Left lung (tissue), 10 donors: ENCODE results near the gene SPEN. TPM values are rescaled to one million over a fixed set of nuclear protein-coding genes. Genes with fewer than 3 reads are reported as not detected.

ENCODE experiments used
- ATAC-seq: fragments of 200-7000 bp; cut with Tn5 transposase; one replicate; pipeline ENCODE4 v1.9.1; 2020; ENCODE audit warnings: moderate library complexity
- DNase-seq, 4 donors: peaks; one replicate each; pipeline ENCODE4 v3.0.0-alpha.2; 2013 to 2020
- H3K27ac ChIP-seq, 2 donors: fragments of 200-600 bp; sonication (generic) in 1 of 2; one replicate each; pipeline versions ENCODE4 v1.5.0 to v1.8.0; 2020 to 2021
- H3K27me3 ChIP-seq, 2 donors: fragments of 200-600 bp; sonication (generic) in 1 of 2; one replicate each; pipeline versions ENCODE4 v1.5.0 to v1.8.0; 2020 to 2021
- H3K36me3 ChIP-seq, 2 donors: fragments of 200-600 bp; sonication (generic) in 1 of 2; one replicate each; pipeline versions ENCODE4 v1.5.0 to v1.8.0; 2020 to 2021
- H3K4me1 ChIP-seq, 2 donors: fragments of 200-600 bp; one replicate each; pipeline ENCODE4 v1.8.0; 2021
- H3K4me3 ChIP-seq, 2 donors: fragments of 200-600 bp; sonication (generic) in 1 of 2; one replicate each; pipeline versions ENCODE4 v1.5.0 to v1.8.0; 2020 to 2021; ENCODE audit warnings: mild to moderate bottlenecking in 1 of 2
- H3K9me3 ChIP-seq, 2 donors: fragments of 200-600 bp; sonication (generic) in 1 of 2; one replicate each; pipeline versions ENCODE4 v1.5.0 to v1.8.0; 2020 to 2021
- intact Hi-C, 2 donors: fragments of 100-400 bp; cut with DNase I; formaldehyde crosslinking; loops; one replicate each; pipeline versions ENCODE4 v1.11.2 to v1.14.2; 2022
- polyA plus RNA-seq, 6 donors: library from polyadenylated mRNA; unstranded; fragments of 120-200 nt; gene quantifications; one replicate each; pipeline ENCODE4 v1.2.1, GENCODE V29; 2013; ENCODE audit not compliant: insufficient read length in 6 of 6
- total RNA-seq, 2 donors: library from RNA; stranded (reverse); fragmentation: NEBNext Ultra II Directional; extraction: Animal tissue kit (Norgen Biotek cat#: 25700); gene quantifications; one replicate each; pipeline ENCODE4 v1.2.1, GENCODE V29; 2021
- TF ChIP-seq, protein P1 (sequence below), 2 donors: fragments of 200-600 bp; sonication (generic) in 1 of 2; IDR thresholded peaks; one replicate each; pipeline versions ENCODE4 v1.5.0 to v1.8.0; 2021; ENCODE audit warnings: antibody characterized with exemption in 2 of 2
- donor health status: DM: no; HTN: yes; CAD: no.
- donor health status: DM: no; HTN: no; CAD: no.

SPEN gene
- total and polyA plus RNA-seq, 8 donors: 37.2 to 71.4 (median 63.3) TPM

GRCh38 chr1:15858069-15858670, 10.7 kb downstream of the SPEN start:
- Histone ChIP-seq H3K27ac (no peak overlapping the region), H3K36me3 (no peaks in the 10 kb centered on the region), H3K4me3 (no peak overlapping the region), H3K9me3 (no peaks in the 10 kb centered on the region), H3K4me1 (peaks cover 3 to 39% of the 10 kb centered on the region in 2 donors), H3K27me3 (no peaks in the 10 kb centered on the region)
- DNase-seq (no peak), ATAC-seq (no peak)
- TF ChIP-seq, protein P1, sequence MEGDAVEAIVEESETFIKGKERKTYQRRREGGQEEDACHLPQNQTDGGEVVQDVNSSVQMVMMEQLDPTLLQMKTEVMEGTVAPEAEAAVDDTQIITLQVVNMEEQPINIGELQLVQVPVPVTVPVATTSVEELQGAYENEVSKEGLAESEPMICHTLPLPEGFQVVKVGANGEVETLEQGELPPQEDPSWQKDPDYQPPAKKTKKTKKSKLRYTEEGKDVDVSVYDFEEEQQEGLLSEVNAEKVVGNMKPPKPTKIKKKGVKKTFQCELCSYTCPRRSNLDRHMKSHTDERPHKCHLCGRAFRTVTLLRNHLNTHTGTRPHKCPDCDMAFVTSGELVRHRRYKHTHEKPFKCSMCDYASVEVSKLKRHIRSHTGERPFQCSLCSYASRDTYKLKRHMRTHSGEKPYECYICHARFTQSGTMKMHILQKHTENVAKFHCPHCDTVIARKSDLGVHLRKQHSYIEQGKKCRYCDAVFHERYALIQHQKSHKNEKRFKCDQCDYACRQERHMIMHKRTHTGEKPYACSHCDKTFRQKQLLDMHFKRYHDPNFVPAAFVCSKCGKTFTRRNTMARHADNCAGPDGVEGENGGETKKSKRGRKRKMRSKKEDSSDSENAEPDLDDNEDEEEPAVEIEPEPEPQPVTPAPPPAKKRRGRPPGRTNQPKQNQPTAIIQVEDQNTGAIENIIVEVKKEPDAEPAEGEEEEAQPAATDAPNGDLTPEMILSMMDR (IDR thresholded peaks at IDR 0.05): no peak
- intact Hi-C loops: no loop called here

DNA sequence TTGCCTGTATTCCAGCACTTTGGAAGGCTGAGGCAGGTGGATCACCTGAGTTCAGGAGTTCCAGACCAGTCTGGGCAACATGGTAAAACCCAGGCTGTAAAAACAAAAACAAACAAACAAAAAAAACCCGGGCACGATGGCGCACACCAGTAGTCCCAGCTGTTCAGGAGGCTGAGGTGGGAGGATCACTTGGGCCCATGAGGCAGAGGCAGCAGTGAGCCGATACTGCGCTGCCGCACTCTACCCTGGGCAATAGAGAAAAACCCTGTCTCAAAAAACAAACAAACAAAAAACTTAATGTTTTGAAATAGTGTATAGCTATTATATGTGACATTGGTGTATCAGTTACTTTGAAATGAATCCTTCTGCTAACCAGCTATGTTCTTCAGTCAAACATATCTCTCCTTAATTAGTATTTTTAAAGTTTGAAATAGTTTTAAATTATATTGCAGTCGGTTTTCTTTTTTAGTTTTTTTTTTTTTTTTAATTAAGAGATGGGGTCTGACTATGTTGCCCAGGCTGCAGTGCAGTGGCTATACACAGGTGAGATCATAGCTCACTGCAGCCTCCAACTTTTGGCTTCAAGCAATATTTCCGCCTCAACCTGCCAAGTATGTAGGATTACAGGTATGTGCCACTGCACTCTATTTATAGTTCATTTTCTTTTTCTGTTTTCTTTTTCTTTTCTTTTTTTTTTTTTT, 11.3 kb downstream of the SPEN start:
- Histone ChIP-seq H3K9me3 (no peaks in the 10 kb centered on the region), H3K27ac (no peak overlapping the region), H3K27me3 (no peaks in the 10 kb centered on the region), H3K4me3 (no peak overlapping the region), H3K36me3 (no peaks in the 10 kb centered on the region), H3K4me1 (peaks cover 3 to 32% of the 10 kb centered on the region in 2 donors)
- TF ChIP-seq, protein P1 (IDR thresholded peaks at IDR 0.05): no peak
- ATAC-seq (no peak), DNase-seq (no peak)
- intact Hi-C loops: no loop called here

GRCh38 chr1:15863156-15863901, 15.8 kb downstream of the SPEN start:
- TF ChIP-seq, protein P1 (IDR thresholded peaks at IDR 0.05): no peak

DNA sequence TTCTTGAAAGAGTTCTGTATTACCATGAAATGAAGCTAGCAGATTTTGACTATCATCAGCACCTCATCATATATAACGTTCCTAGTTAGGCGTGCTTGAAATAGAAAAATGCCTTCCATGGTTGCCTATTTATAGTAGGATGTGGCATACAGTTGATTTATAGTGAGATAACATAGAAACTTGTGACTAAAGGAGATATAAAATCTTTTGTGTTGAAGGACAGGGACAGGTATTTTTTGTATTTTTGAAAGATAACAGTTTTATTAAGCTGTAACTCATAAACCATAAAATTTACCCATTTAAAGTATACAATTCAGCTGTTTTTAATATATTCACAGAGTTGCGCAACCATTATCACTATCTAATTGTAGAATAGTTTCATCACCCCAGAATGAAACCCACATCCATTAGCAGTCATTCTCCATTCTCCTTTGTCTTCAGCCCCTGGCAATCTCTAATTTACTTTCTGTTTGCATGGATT, 19.3 kb downstream of the SPEN start:
- ATAC-seq: no peak
- H3K36me3 ChIP-seq: no peaks in the 10 kb centered on the region
- no peaks in the 10 kb centered on the region for H3K9me3 ChIP-seq
- intact Hi-C loops: no loop called here
- TF ChIP-seq, protein P1 (IDR thresholded peaks at IDR 0.05): no peak
- no peak overlapping the region for H3K27ac ChIP-seq
- H3K4me1 ChIP-seq: peaks cover 6 to 28% of the 10 kb centered on the region in 2 donors
- peak in 2 of 4 donors; percentile 86 for DNase-seq
- no peak overlapping the region for H3K4me3 ChIP-seq
- H3K27me3 ChIP-seq: no peaks in the 10 kb centered on the region

More at GRCh38 chr1:15863156-15863901, 15.8 kb downstream of the SPEN start:
- Histone ChIP-seq H3K27me3 (no peaks in the 10 kb centered on the region), H3K36me3 (no peaks in the 10 kb centered on the region), H3K9me3 (no peaks in the 10 kb centered on the region), H3K4me1 (peaks cover 3 to 27% of the 10 kb centered on the region in 2 donors), H3K4me3 (no peak overlapping the region), H3K27ac (peak overlapping the region in 1 of 2 donors; percentile 23)
- DNase-seq: no peak
- ATAC-seq: no peak
- intact Hi-C loops: no loop called here

DNA sequence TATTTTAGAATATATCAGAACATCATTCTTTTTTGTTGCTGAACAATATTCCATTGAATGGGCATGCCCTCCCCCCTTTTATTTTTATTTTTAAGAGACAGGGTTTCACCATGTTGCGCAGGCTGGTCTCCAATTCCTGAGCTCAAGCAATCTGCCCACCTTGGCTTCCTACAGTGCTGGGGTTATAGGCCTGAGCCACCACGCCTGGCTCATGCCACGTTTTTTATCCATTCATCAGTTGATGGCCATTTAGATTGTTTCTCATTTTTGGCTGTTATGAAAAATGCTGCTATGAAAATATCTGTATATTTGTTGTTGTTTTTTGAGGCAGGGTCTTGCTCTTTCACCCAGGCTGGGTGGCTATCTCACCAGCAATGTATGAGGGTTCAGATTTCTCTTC, 19.8 kb downstream of the SPEN start:
- Histone ChIP-seq H3K4me3 (no peak overlapping the region), H3K27me3 (no peaks in the 10 kb centered on the region), H3K27ac (no peak overlapping the region), H3K36me3 (no peaks in the 10 kb centered on the region), H3K4me1 (peaks cover 6 to 28% of the 10 kb centered on the region in 2 donors), H3K9me3 (no peaks in the 10 kb centered on the region)
- ATAC-seq (no peak), DNase-seq (no peak)
- intact Hi-C loops: no loop called here
- TF ChIP-seq, protein P1 (IDR thresholded peaks at IDR 0.05): no peak
